Activated CD8-positive, alpha-beta memory T cell treated with anti-CD3 and anti-CD28 coated beads, Interleukin-2, amount 50 U/mL, for 24 hours (primary cell): ENCODE data around the gene CXXC1.
"Not testable (repeated sequence)": the region's sequence is repeated elsewhere in the genome, so short reads cannot be mapped to it uniquely, and the experiment has no call there.

Source experiments
- DNase-seq: peaks from one replicate; pipeline ENCODE4 v3.0.0-alpha.2; 2020; ENCODE audit errors: extremely low read depth

Gene CXXC1

GRCh38 chr18:50297621-50298442 lies 10.3 kb upstream of the CXXC1 start:
- peak; percentile 46 for DNase-seq

DNA sequence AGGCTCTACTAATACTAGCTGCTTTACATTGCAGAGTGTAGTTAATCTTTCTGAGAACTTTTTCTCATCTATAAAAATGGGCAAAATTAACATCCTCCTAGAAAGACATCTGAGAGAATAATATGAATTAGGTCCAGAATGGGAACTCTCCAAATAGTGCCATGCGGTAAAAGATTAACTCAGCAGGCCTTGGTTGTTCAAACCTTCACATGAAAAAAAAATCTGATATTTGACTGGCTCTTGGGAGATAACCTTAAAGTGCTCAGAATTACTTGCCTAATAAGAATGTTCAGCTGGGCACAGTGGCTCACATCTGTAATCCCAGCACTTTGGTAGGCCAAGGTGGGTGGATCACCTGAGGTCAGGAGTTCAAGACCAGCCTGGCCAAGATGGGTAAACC lies 5.5 kb upstream of the CXXC1 start:
- DNase-seq, result no peak

GRCh38 chr18:50289108-50289443 lies 1.6 kb upstream of the CXXC1 start:
- DNase-seq, result no peak

DNA sequence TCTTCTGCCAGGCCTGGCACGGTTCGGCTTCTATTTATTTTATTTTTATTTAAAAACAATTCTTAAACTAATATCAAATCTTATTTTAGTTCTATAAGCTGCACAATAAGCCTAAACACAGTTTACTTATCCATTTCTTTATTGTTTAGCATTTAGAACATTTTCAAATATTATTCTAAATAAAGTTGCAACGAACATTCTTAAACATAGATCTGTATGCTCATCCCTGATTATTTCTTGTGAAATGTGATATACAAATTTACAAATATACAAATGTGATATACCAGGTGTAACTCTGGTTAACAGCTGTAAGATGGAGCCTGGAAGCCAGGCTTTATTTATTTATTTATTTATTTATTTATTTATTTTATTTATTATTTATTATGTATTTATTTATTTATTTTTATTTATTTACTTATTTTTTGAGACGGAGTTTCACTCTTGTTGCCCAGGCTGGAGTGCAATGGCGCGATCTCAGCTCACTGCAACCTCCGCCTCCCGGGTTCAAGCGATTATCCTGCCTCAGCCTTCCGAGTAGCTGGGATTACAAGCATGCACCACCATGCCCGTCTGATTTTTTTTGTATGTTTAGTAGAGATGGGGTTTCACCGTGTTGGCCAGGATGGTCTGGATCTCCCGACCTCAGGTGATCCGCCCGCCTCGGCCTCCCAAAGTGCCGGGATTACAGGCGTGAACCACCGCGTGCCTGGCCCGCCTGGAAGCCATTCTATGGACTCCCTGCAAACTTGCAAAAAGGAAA lies 1.0 kb upstream of the CXXC1 start:
- DNase-seq, result not testable (repeated sequence)

DNA sequence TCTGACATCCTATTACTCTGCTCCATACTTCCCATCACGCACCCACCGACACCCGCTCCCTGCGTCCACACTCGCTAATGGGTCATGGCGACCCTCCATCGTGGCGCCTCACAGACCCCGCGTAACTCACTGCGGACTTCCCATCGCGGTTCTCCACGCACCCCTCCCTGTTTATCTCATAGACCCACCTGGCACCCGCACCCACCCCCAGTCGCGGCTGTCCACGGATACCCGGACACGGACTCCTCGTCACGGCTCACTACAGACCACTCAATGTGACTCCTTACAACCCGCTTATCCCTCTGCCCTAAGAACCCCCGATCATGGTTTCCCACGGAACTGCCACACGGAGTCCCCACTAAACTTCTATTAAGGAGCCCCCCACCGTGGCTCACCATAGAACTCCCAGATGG lies 458 bp downstream of the CXXC1 start:
- no peak for DNase-seq

GRCh38 chr18:50286391-50287027 lies 983 bp downstream of the CXXC1 start:
- no peak for DNase-seq

- DNase-seq, result no peak
Measured at GRCh38 chr18:50285631-50286321, 1.7 kb downstream of the CXXC1 start.

DNA sequence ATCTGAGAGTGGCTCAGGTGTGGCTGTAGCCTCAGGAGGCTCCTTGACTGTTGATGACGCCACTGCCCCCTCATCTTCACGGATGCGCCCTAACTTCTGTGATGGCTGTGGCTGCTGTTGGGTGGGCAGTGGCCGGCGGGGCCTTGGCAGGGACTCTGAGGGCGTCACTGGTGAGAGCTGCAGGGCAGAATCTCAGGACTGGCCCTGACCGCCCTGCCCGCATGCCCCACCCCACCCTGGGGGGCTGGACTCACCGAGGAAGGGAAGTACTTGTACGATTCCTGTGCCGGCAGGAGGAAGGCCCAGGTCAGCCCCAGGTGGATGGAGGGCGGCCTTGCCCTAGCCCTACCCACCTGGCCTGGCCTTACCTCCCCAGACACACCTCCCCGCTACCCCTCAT lies 2.4 kb downstream of the CXXC1 start:
- no peak for DNase-seq

DNA sequence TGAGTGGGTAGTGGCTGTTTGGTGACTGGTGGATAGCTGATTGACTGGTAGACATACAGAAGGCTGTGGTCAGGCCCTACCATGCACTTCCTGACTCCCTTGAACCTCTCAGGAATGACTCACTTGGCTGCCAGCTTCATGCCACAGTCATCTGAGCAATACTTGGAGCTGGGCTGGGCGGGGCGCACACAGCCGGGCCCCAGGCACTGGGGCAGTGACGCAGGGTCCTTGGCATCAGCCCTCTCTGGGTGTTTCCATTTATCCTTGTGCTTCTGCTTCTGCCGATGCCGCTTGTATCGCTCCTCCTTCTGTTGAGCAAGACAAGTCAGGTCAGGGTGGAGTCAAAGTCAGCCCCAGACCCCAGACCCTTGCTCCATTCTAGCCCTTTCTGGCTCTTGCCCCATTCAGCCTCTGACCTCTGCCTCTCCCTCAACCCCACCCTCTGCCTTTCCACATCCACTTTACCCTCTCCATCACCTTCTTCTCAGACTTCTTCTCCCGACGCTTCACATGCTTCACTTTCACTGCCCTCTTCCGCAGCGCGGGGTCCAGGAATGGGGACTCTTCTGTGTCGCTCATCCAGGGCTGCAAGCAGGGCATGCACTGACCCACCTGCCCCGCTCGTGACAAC lies 3.1 kb downstream of the CXXC1 start:
- DNase-seq, result no peak

DNA sequence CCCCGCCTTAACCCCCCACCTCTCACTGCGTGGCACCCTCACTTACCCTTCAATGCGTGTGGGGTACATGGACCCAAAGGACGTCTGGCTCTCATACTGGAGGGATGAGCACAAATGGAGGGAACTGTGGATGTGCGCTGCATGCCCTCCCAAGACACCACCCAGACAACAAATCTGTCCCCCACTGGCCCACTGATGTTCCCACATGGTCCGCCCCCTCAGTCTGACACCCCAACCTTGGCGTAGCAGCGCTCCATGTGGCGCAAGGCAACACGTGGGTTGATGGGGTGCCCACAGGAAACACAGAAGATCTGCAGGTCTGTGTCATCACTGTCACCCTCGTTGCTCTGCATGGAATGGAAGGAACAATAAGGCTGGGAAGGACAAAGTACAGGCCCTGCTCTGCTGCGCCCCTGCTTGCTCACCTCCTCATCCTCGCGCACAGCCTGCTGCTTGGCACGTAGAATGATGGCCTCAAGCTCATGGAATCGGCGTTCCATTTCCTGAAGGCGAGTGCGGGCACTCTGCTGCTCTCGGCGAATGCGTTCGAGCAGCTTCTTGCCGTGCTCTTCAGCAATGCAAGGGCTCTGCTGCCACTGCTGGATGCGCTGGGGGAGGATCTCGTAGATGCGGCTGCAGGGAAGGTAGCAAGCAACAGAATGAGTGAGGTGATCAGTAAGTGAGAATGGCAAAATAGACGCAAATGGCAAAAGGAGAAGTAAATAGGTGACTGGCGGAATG lies 3.9 kb downstream of the CXXC1 start:
- DNase-seq, result no peak

GRCh38 chr18:50282521-50283335 lies 4.8 kb downstream of the CXXC1 start:
- DNase-seq, result no peak

DNA sequence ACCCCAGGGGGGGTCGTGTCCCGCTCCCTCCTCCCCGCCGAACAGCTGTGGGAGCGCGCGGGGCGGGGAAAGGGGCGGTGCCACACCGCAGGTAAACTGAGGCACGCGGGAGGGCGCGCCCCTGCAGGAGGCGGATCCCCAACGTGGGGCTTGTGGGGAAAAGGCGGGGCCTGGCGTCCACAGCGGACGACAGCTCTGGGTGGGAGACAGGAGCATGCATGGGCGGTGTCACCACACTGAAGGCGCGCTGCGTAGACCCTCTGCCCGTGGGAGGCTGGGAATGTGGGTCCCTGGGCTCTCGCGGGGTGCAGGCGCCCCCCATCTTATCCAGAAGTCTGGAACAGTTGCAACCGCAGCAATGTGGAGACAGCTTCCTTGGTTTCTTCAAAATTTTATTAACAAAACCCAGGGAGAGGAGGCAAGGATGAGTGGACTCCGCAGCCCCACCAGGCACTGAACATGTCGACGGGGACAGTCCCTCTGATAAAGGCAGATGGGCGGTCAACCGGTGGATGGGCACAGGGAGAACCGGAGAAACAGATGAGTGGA lies 5.4 kb downstream of the CXXC1 start:
- no peak for DNase-seq

DNA sequence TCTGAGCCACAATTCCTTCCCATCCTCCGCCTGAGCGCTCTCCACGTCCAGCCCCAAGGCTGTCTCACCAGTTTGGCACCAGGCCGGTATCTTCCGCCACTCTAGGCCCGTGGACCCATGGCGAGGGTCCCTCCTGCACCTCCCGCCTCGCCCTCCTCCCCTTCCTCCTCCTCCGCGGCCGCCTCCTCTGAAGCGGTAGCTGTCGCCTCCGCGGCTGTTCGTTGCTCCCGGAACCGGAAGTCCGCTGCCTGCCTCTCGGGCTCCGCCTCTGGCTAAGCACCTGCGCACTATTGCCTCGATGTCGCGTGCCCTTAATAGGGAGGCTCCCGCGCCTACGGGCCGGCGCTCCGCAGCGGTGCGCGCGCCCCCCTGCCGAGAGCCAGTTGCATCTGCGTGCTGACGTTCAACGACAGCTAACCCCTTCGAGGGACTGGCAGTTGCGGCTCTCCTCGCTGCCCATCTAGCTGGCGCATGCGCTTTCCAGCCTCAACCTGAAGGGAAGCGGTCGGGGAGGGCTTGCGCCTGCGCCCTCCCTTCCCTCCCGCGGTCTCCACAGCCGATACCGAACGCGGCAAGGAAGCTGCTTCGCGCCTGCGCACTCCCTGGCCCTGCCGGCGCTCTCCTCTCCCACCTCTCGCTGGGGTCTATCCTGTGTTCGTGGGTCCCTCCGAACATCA lies 6.1 kb downstream of the CXXC1 start, which contains the start of gene MBD1:
MBD1 (minus strand) TSS at position 229 of the 677 bp plus-strand sequence. CDS start 1,531 bp downstream, outside the sequence.
- DNase-seq, result peak; percentile 96

GRCh38 chr18:50280707-50281294 lies 6.7 kb downstream of the CXXC1 start:
- DNase-seq, result no peak

GRCh38 chr18:50279752-50280151 lies 7.7 kb downstream of the CXXC1 start:
- no peak for DNase-seq

DNA sequence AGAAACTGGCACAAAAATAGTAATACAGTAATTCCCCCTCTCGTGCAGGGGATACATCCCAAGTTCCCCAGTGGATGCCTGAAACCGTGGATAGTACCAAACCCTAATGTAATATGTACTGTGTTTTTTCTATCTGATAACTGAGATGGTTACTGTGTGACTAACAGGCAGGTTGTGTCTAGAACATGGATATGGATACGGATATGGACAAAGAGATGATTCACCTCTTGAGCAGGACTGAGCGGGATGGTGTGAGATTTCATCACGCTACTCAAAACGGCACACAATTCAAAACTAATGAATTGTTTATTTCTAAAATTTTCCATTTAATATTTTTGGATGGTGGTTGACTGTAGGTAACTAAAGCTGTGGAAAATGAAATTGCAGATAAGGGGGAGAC lies 9.6 kb downstream of the CXXC1 start:
- DNase-seq, result no peak

GRCh38 chr18:50276452-50276851 lies 11.0 kb downstream of the CXXC1 start:
- DNase-seq, result no peak

DNA sequence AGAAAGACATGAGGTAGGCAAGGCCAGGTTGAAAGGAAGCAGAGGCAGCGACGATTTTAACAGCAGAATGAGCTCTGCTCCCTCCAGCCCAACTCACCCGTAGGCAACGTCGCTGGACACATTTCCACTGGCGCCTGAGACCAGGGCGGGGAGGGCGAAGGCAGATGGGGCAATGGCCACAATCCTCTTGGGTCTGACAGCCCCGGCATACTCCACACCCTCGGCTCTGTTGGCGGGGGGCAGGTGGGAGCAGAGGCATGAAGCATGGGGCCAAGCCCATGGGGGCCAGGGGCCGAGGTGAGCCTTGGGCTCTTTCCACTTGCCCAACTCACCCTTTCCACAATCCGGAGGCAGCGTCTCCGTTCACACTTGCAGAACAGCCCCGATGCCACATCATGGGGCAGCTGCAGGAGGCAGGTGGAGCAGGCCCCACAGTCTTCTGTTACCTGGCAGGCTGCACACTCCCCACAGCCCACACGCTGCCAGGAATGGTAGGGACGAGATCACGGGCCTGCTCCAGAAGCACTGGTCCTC lies 11.9 kb downstream of the CXXC1 start:
- no peak for DNase-seq
